Peyer's patch (tissue), 4 donors: ENCODE results near the gene SEPTIN10.

Source experiments
- POLR2A ChIP-seq, 2 donors: fragments of 450-650 bp; IDR thresholded peaks; one replicate each; pipeline ENCODE4 v1.5.1; 2017; ENCODE audit warnings: antibody characterized with exemption in 2 of 2, mild to moderate bottlenecking in 2 of 2, moderate library complexity in 2 of 2
- TF ChIP-seq, protein P1 (sequence below), 6 experiments: fragments of 450-650 bp in 4 of 6; fragments of 200-600 bp in 2 of 6; sonication (generic) in 1 of 6; IDR thresholded peaks; one replicate each; pipeline ENCODE4 v1.5.1; 2017 to 2019; ENCODE audit warnings: antibody characterized with exemption in 6 of 6, mild to moderate bottlenecking in 3 of 6, moderate library complexity in 1 of 6

DNA sequence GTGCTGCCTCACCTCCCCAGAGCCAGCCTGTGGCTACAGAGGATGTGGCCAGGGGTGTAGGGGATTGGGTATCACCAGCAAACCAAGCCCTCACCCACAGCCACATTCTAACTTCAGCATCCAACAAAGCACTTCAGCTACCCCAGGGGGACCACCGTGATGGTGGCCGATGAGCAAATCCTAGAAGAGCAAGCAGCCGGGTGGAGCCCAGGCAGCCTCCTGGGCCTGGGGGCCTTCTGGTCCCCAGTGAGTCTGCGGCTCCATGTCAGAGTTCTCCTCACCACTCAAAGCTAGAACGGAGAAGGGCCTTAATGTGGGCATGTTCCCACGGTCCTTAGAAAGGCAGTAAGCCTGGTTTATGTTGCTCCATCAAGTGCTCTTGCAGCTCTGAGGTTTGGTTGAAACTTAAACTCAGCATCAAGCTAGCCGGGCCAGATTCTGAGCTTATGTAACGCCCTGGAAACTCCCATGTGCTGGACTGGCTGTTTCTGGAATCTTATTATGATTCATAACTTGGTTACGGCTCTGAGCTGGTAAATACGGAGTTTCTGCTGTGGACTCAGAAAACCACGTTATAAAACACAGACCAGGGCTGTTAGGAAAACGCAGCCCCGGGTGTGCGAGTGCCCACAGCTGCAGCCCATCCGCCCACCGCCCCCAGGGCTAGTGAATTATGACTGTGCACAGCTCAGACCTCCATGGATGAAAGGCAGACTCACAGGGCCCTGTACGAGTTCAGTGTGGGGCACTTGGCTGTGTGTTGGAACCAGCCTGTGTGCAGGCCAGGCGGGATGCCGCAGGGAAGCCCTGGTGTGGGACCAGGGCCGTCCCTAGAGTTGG is 99.8 kb downstream of the SEPTIN10 start:
- TF ChIP-seq, protein P1, sequence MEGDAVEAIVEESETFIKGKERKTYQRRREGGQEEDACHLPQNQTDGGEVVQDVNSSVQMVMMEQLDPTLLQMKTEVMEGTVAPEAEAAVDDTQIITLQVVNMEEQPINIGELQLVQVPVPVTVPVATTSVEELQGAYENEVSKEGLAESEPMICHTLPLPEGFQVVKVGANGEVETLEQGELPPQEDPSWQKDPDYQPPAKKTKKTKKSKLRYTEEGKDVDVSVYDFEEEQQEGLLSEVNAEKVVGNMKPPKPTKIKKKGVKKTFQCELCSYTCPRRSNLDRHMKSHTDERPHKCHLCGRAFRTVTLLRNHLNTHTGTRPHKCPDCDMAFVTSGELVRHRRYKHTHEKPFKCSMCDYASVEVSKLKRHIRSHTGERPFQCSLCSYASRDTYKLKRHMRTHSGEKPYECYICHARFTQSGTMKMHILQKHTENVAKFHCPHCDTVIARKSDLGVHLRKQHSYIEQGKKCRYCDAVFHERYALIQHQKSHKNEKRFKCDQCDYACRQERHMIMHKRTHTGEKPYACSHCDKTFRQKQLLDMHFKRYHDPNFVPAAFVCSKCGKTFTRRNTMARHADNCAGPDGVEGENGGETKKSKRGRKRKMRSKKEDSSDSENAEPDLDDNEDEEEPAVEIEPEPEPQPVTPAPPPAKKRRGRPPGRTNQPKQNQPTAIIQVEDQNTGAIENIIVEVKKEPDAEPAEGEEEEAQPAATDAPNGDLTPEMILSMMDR (IDR thresholded peaks at IDR 0.05): no peak
- TF ChIP-seq POLR2A (IDR thresholded peaks at IDR 0.05): no peak
